Activated T-helper 1 cell treated with anti-CD3 and anti-CD28 coated beads, Interleukin-2, amount 50 U/mL, for 16 hours (primary cell): Measurements from ENCODE around the gene CD300LB.
"Not testable (repeated sequence)": the region's sequence is repeated elsewhere in the genome, so short reads cannot be mapped to it uniquely, and the experiment has no call there.

Experiments used
- DNase-seq, 2 donors: peaks; one replicate each; pipeline ENCODE4 v3.0.0-alpha.2; 2020; ENCODE audit warnings: low read depth in 1 of 2, low spot score in 1 of 2

CD300LB gene

GRCh38 chr17:74499992-74500391 is 31.3 kb downstream of the CD300LB start:
- DNase-seq = no peak

GRCh38 chr17:74497471-74497870 is 33.8 kb downstream of the CD300LB start:
- no peak for DNase-seq

- peak; percentile 46 to 52 for DNase-seq
Measured at GRCh38 chr17:74493331-74493833, 37.9 kb downstream of the CD300LB start.

DNA sequence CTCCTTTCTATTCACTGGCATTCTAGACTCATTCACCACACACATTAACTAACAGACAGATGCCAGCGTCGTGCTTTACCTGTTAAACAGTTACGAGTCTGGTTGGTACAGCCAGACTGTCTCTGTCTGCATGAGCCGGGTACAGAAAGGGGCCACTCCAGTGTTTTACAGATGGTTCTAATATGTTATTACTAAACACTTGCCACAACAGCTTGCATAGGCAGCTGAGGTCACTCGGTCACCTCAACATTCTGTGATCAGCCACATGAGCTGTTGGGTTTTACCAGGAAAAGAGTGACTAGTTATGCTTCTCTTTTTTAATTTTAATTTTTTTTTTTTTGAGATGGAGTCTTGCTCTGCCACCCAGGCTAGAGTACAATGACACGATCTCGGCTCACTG is 39.6 kb downstream of the CD300LB start:
- no peak for DNase-seq

GRCh38 chr17:74490716-74491115 is 40.6 kb downstream of the CD300LB start:
- DNase-seq = no peak

GRCh38 chr17:74488276-74488675 is 43.0 kb downstream of the CD300LB start:
- not testable (repeated sequence) for DNase-seq

GRCh38 chr17:74485841-74486240 is 45.4 kb downstream of the CD300LB start:
- DNase-seq = no peak

GRCh38 chr17:74485022-74485743 is 46.1 kb downstream of the CD300LB start:
- no peak for DNase-seq

- DNase-seq = no peak
Measured at GRCh38 chr17:74484066-74484465, 47.2 kb downstream of the CD300LB start.

DNA sequence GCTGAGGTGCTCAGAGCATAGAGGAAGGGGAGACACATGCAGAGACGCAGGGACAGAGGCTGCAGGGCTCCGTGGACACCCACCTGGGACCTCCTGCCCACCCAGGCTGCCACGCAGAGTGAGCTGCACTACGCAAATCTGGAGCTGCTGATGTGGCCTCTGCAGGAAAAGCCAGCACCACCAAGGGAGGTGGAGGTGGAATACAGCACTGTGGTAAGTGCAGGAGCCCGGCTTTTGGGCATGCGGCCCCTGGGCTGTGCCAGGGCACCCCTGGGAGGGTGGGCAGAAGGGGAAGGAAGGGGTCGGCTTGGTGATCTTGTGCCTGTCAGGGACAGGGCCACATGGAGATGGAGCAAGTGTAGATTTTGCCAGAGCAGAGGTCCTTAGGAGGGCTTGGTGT is 49.7 kb downstream of the CD300LB start:
- DNase-seq = no peak

DNA sequence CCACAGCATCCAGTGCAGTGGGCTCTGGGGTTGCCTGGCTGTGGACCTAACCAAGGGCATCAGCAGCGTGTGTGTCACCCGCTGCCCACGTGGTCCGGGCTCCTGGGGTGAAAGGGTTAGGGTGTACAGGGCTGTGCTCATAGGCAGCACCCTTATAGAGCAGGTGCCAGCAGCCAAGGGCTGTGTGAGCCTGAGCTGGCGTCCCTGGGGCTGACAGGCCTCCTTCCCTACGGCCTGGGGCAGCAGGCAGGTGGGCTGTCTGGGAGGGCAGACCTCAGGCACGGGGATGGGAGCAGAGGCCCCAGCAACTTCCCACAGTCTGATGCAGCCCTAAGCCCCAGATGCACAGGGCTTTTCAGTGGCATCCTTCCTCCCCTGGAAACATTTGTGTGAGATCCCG is 51.0 kb downstream of the CD300LB start:
- DNase-seq = no peak

DNA sequence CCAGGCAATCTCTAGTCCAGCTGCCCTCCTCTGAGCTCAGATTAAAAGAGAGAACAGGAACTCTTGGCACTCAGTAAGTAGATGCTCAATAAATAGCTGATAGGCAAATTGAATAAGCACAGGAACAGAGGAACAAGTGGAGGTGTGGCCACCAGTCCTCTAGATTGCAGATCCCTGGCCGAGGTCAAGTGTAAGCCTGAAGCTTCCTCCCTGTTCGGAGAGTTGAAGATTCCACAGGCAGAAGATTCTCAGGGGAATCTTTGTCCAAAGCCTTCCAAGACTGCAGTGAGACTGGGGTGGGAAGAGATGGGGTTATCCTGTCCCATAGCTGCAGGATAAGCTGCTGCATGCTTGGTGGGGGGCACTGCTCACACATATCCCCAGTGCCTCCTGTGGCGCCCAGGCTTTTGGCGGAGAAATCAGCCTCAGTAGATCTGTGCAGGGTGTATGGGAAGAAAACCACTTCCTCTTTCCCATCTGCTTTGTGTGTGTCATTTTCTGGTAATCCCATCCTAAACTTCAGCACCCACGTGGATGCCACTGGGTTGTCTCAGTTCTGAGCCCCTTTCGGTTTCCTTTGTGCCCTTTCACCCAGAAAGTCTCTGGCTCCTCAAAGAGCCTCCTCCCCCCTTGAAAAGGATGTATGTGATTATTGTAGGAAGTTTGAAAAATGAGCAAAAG is 52.7 kb downstream of the CD300LB start:
- no peak for DNase-seq

DNA sequence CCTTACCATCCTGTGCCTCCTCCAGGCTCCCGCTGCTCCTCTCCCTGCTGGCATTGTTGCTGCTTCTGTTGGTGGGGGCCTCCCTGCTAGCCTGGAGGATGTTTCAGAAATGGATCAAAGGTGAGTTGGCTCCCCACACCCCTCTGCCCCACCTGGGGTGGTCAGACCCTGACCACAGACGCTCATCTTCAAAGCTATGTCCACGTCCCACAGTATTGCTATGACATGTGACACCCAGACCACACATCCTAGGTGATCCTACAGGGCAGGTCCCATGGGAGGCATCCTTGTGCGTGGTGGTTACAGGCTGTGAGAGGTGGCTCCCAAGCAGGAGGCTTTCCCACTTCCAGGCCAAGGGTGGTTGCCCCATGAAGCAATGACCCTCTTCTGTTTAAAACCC is 53.9 kb downstream of the CD300LB start:
- no peak for DNase-seq

DNA sequence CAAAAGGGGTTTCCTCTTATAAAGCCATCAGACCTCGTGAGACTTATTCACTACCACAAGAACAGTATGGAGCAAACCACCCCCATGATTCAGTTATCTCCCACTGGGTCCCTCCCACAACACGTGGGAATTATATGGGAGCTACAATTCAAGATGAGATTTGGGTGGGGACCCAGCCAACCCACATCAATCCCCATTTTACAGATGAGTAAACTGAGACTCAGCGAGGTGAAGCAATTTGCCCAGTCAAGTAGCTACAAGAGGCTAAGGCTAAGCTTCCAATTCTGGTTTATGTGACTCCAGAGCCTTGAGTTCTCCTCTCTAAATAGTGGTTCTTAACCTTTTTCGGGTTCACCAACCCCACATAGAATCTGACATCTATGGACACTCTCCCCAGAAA is 56.1 kb downstream of the CD300LB start:
- no peak for DNase-seq

DNA sequence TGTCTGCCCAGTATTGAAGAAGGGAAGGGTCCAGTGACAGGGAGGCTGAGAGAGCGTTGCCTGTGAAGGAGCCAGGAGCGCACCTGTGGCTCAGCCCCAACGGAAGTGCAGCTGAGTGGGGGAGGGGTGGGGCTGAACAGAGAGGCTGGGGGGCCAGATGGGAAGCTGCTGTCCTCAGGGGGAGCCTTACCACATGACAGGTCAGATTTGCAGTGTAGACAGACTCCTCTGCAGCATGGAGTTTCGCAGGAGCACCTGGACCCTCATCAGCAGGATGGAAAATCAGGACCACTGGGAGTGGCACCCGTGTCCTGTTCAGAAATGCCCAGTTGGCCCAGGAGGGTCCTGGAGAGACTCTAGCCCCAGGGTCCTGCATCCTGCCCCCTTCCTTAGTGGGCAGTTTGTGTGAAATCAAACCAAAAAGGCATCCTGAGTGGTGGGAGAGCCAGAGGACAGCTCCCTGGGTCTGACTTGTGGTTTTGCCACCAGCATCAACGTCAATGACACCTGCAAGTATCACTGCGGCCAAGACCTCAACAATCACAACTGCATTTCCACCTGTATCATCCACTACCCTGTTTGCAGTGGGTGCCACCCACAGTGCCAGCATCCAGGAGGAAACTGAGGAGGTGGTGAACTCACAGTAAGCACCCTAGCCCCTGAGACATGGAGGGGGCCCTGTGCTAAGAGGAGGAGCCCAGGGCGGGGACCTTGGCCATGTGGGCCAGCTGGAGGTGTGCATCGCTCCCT is 57.1 kb downstream of the CD300LB start:
- no peak for DNase-seq

- no peak for DNase-seq
Measured at GRCh38 chr17:74473294-74473693, 58.0 kb downstream of the CD300LB start.

DNA sequence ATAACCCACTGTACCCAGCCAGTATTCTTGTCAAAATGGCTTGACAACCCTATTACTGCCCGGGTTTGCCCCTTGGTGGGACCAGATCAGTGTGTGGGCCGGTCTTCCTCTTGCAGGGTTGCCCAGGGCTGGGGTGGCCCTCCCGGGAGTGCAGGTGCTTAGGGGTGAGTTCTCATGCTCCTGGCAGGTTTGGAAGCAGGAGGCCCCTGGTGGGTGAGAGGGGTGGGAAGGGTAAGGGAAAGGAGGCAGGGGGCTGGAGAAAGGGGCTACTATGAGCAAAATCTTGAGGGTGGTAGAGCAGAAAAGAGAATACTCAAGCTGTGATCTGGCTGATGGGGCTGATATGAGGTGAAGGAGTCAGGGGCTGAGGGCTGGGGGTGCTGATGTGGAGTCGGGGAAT is 58.4 kb downstream of the CD300LB start:
- no peak for DNase-seq

DNA sequence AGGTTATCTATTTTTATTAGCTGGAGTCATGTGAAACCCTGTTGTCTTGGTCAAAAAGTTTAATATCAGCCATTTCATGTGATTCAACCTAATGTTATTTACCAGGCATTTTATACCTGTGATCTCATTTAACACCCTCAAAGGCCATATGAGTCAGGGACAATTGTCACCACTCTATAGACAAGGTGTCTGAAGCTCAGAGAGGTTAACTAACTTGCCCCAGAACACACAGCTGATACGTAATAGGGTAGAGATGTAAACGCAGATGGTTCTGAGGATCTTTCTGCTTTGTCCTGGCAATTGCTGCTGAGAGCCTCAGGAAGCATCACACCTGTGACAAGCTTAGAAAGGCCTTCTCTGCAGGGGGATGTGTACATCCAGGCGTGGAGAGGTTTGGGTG is 59.9 kb downstream of the CD300LB start:
- DNase-seq = no peak
